ENCODE data around the gene CNGA1. TPM values are rescaled to one million over a fixed set of nuclear protein-coding genes. Genes with fewer than 3 reads are reported as not detected.

Gene CNGA1
- total RNA-seq: not detected in 2 replicates

DNA sequence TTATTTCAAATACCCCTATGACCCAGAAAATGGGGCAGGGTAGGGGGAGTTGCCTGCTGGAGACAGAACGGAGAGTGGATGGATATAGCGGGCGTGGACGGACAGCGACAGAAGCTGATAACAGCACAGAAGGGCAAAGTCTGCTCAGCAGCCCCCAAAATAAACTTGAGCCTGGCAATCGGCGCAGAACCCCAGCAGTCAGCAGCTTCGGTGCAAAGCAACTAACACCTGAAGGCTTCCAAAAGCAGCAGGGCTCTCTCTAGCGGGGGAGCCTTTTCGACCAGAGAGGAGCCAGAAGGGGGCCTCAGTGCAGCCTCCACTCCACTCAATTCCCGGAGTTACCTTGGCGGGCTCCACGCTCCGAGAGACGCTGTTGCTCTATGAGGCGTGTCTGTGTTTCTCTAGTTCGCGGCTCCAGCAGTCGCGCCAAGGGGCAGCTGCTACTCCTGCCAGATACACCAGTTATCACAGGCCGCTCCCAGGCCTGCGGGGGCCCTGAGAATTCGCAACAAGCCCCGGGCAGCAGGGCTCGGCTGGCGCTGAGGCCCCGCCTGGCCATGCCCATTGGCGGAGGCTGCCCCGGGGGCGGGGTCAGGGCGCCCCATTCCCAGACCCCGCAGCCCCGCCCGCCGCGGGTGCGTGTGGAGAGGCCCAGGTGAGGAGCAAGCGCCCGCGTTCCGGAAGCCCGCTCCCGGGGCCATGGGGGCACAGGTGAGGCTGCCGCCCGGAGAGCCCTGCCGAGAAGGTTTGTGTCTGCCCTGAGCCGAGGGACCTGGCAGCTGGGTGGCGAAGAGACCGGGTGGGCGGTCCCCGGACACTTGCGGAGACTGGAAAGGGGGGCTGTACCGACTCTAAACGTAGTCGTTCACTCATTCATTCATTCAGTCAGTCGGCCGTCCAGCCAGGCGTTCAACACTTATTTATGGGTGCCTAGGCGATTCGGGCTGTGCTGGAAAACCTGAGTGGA is at the start of gene CNGA1, which contains the start of gene NIPAL1:
Gene CNGA1 (minus strand): TSS at position 541 of the 967 bp plus-strand sequence. CDS start 63,992 bp downstream, outside the sequence.
Gene NIPAL1 (plus strand): TSS at position 632 of the 967 bp plus-strand sequence. CDS start 68 bp downstream, at position 700.
- no peak for DNase-seq (ENCODE audit: low read depth, low spot score)

DNA sequence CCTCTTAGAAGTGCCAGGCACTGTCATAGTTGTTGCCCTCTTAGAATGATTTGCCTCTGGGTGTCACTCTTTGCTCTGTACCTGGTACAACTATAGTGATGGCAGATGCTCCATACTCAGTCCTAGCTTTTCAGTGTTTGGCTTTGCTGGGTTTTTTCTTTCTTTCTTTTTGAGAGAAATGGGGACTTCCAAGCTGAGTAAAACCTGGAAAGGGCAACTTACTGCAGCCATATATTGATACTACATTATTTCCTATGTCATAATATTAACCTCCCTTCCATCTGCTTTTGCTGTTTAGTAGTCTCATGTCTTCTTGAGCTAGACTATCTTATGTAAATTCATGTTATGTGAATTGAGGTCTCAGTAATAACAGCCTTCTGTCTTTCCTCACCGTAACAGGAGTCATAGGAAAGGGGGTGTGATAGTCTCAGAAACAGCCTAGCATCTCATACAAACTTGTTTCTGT is 49.1 kb upstream of the CNGA1 start:
- DNase-seq (ENCODE audit: low read depth, low spot score): no peak

DNA sequence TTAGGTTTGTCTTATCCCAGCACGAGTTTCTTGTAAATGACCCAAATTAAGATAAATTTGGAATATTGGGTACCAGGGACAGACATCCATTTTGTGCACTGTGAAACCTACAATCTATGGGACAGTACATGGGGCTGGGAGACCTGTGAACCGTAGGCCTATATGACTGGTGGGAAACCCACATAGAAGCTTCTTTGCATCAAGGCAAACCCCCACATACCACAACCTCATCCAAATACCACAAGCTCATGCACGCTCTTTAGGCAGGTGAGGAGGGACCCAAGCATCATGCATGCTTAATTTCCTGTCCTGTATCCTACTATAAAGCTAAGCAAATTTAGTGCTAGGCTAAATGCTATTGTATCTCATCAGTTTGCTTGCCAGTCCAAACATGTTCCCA is 47.9 kb upstream of the CNGA1 start:
- DNase-seq (ENCODE audit: low read depth, low spot score): no peak

DNA sequence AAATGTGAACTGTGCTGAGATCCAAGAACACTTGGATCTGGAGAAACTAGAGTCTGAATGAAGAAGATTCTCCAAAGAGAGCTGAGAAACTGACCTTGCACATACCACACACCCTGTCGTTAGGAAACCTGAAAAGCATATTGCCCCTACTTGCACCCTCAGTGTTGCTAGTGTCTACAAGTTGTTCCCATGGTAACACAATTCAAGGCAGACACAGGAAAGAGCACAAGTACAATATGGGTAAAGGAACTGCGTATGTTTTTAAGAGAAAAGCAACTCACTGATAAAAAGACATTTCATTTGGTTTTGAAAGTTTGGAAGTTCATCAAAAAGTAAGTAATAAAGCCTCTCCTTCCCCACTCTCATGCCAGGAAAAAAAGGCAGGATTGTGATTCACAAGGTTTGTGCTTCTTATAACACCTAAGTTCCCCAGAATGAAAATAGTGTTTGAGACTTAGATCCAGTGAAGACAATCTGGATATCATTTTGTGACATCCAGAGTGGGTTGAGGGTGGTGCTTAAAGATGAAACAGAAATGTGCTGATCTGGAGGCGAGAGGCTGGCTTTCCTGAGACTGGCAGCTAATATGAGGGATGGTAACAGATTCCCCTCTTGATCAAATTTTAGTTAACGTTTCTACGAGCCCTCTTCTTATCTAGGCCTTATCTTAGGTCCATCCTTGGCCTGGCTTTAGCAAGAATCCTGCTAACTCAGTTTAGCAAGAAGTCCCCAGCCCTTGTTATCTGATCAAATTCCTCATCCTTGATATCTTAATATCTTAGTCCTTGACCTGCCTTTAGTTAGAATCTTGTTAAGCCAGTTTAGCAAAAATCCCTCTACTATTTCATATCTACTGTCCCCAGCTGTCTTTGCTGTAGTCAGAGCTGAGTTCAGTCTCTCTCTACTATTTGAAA is 42.4 kb upstream of the CNGA1 start:
- no peak for DNase-seq (ENCODE audit: low read depth, low spot score)

- DNase-seq (ENCODE audit: low read depth, low spot score): no peak
Measured at GRCh38 chr4:48051078-48051477, 34.6 kb upstream of the CNGA1 start.

DNA sequence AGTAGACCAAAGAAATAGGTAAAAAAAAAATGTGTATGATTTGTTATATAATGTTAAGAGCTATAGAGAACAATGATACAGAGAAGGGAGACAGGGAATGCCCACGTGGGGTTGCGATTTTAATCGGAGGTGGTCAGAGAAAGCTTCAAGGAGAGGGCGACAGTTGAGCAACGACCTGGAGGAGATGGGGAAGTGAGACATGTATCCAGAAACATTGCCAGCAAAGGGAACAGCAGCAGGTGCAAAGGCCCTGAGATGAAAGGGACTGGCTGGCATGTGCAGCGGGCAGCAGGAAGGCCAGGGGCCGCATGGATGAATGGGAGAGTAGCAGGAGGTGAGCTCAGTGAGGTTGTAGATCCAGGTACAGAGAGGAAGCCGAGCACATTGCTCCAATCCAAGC is 33.0 kb upstream of the CNGA1 start:
- no peak for DNase-seq (ENCODE audit: low read depth, low spot score)

DNA sequence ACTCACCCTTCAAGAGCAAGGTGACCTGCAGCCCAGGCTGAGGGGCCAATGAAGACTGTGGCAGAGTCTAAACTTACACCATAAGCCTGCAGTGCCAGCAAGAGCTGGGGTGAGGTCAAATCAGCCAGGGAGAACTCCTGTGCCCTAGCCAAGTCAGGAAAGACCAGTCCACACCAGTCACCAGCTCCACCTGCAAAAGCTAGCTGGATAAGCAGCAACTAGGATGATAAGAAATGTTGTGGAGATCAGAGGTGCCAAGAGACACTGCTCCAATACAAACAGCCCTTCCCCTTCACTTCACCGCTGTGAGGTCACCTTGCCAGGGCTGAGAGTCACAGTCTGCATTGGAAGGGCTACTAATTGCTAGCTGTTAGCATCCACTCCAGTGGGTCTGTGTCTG is 31.4 kb upstream of the CNGA1 start:
- no peak for DNase-seq (ENCODE audit: low read depth, low spot score)

- no peak for DNase-seq (ENCODE audit: low read depth, low spot score)
Measured at GRCh38 chr4:48047421-48047844, 31.0 kb upstream of the CNGA1 start.

- DNase-seq (ENCODE audit: low read depth, low spot score): no peak
Measured at GRCh38 chr4:48046059-48046458, 29.6 kb upstream of the CNGA1 start.

DNA sequence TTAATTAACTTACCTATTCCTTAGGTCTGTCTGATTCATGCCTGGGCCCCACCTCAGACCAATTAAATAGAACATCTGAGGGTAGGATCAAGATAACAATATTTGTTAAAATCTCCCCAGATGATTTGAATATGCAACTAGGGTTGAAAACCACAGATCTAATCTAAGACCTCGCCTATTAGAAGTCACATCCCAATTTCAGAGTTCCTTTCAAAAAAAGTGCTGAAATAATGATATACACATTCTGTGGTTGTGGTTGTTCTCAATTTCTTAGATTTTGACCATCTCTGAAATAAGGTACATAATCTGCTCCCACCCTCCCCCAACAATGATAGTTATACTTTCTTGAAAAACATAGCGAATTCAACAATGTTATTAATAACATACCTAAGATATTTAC is 27.8 kb upstream of the CNGA1 start:
- DNase-seq (ENCODE audit: low read depth, low spot score): no peak

DNA sequence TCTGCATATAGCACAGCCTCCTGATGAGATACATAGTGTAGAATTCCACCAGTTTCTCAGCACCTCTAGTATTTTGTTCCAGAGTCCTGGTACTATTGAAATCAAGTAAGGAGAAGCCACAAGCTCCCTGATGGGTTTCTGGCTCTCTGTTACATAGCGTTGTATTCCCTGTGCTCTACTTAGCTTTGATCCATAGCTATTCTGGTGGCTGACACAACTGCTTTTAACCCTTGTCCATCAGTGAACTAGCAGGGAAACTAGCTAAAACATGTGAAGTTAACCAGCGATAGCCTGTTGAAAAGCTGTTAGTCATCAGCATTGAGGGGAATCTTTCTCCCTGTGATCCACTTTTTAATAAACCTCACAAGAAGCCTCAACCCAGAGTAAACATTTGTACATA is 27.0 kb upstream of the CNGA1 start:
- DNase-seq (ENCODE audit: low read depth, low spot score): no peak

DNA sequence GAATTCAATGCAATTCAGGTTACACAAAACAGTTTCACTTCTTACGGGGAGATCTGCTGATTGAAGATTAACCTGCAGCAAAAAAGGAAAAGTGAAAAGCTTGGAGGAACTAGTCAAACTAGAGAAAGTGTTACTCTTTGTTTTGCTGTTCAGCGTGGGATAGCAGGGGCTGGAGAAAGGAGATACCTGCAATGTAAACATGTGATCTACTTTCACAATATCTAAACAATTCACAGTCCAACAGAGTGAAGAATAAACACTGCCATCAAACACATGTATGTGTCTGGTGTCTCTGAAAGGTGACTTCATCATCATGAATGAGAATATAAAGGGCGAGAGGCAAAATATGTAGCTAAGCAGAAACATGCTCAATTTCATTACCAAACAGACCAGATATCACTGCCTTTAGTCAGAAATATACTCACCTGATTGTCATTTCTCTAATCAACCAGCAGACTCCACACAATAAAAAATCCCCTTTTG is 26.5 kb upstream of the CNGA1 start:
- no peak for DNase-seq (ENCODE audit: low read depth, low spot score)

DNA sequence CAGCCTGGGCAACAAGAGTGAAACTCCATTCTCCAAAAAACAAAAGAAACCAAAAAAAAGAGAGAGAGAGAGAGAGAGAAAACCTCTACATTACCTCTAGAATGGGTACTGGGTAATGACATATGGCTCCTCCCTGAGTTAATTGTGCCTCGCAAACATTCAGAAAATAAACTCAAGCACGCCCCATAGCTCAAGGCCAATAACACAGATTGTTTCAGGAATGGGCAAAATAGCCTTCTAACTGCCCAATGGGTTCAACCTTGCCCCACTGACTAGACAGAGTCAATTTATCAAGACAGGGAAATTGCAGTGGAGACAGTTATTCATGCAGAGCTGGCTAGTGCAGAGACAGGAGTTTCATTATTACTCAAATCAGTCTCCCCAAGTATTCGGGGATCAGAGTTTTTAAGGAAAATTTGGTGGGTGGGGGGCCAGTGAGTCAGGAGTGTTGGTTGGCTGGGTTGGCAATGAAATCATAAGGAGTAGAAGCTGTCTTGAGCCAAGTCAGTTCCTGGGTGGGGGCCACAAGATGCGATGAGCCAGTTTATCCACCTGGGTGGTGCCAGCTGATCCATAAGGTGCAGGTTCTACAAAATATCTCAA is 25.2 kb upstream of the CNGA1 start:
- DNase-seq (ENCODE audit: low read depth, low spot score): no peak

DNA sequence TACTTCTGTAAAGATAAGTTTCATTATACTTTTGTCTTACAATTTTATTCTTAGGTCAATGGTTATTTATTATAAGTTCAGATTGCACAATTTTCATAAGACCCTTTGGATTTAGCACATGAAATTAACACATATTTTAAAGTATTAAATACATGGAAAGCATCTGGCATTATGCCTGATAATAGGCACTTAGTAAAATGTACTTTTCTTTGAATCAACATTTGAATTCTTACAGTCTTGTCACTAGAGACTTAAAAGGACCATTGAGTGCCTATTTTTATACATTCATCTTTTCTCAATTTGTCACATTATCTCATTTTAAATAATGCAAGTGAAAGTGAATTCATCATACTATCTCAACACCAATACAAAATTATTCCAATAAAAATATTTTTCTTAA is 23.1 kb upstream of the CNGA1 start:
- DNase-seq (ENCODE audit: low read depth, low spot score): no peak

- DNase-seq (ENCODE audit: low read depth, low spot score): no peak
Measured at GRCh38 chr4:48038666-48039065, 22.2 kb upstream of the CNGA1 start.

DNA sequence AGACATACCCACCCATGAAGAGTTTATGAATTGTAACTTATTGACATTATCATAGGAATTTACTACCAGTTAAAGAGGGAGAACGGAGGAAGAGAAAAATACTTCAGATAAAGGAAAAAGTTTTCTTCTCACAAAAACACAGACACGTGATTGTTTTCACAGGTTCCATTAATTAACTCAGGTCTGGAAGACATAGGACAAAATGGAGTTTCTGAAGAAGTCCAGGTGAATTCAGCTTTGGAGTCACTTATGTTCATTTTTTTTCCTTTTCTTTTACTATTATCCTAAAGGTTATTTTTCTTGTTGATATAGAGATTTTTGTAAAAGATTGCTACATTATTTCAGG is 20.6 kb upstream of the CNGA1 start:
- no peak for DNase-seq (ENCODE audit: low read depth, low spot score)

DNA sequence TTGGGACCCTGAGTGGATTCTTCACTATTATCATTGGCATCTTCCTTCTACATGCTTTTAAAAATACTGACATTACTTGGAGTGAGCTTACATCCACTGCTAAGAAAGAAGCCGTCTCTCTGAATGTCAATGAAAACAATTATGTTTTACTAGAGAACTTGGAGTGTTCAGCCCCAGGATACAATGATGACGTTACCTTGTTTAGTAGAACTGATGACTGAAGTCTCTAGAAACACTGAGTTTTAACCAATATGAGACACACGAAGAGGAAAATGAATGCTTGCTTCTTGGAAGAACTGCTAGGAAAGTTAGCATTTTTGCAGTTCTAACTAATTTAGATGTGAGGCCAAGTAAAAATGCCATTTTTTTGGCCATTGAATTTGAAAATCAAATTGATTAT is 19.5 kb upstream of the CNGA1 start:
- DNase-seq (ENCODE audit: low read depth, low spot score): no peak

DNA sequence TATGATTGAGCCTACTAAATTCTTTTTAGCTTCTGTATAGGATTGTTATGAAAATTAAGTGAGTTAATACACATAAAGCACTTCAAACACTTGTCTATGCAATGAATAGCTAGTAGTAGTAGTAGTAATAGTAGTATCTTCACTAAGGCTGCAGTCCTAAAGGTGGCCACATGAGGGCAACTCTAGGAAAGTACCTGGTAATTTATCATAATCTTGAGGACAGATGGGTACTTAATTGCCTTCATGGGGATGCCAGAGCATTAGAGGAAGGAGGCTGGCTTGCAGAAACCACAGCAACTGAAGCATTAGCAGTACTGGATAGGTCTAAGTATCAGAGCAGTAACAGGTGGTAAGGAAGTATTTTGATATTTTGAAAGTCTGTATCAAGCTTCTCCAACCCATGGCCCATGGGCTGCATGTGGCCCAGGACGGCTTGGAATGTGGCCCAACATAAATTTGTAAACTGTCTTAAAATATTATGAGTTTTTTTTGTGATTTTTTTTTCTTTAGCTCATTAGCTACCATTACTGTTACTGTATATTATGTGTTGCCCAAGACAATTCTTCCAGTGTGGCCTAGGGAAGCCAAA is 17.4 kb upstream of the CNGA1 start:
- DNase-seq (ENCODE audit: low read depth, low spot score): no peak

GRCh38 chr4:48033412-48033811 is 16.9 kb upstream of the CNGA1 start:
- DNase-seq (ENCODE audit: low read depth, low spot score): no peak

DNA sequence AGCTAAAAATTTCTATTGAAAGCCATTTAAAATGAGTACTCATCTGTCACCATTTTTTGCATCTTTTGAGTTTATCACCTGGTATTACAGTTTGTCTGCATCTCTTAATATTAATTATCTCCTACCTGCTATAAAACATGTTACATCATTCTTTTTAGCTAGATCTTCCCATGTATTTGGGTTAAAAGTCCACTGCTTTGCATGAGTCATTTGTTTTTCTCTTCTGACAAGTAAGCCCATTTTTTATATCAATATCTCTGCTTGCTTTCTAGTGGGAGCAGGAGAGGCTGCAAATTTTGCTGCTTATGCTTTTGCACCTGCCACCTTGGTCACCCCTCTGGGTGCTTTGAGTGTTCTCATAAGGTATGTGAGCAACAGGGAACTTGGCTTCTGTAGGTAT is 16.2 kb upstream of the CNGA1 start:
- DNase-seq (ENCODE audit: low read depth, low spot score): no peak
